ENCODE results near the gene COPE. TPM values are rescaled to one million over a fixed set of nuclear protein-coding genes. Genes with fewer than 3 reads are reported as not detected.
A peak's percentile ranks its signal among the peaks of the same experiment; 100 is the strongest.

Gene COPE
- total RNA-seq (2022) (310 and 456 TPM in 2 replicates), Bru-seq, nascent RNA (percentile 76 among the genes with signal in this experiment), BruChase-seq, experiment 1, labeled RNA remaining after a 6-hour chase (percentile 82 among the genes with signal in this experiment), BruChase-seq, experiment 2, labeled RNA remaining after a 2-hour chase (percentile 77 among the genes with signal in this experiment)
- long read RNA-seq, transcript COPE-202 (9 exons, 948 nt) = minor isoform, 15 of 1,000 reads
- long read RNA-seq, transcript COPE-201 (10 exons, 1,141 nt) = major isoform, 877 of 1,000 reads
- long read RNA-seq, transcript COPE-211 (11 exons, 1,144 nt) = minor isoform, 5 of 1,000 reads
- long read RNA-seq, partial matches to known transcripts = 4 of 1,000 reads
- long read RNA-seq, other reads (novel, unspliced or antisense) = 95 of 1,000 reads

DNA sequence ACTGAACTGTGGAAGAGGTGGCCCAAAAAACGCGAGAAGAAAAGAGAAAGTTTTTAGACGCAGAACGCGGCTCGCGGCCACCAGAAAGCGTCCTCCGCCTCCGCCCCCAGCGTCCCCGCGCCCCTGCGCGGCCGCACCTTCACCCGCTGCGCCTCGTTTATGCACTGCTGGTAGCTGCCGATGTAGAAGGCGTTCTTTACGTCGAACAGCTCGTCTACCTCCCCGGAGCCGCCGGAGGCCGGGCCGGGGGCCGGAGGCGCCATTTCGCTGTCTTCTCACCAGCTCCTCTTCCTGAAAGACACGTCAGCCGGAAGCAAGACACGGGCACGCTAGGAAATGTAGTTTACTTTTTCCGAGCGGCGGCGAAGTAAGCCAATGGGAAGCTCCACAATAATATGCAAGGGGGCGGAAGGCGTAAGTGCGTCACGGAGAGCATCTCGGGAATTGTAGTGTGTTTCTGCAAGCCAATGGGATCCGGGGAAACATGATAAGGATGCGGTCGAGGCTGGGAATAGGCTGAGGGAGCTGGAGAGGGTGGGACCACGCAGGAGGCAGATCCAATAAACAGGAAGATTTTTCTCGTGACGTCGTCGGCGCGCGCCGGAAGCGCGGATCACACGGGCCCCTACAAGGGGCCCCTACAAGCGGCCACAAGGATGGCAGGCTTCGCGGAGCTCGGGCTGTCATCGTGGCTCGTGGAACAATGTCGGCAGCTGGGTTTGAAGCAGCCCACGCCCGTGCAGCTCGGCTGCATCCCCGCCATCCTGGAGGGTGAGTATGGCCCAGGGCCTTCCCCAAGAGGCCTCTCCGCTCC lies at the start of gene COPE, which contains the start of gene DDX49:
Gene COPE, minus strand, starts transcription at position 302 of the 814 bp plus-strand sequence. Its CDS starts 39 bp downstream, at position 263.
Gene DDX49, plus strand, starts transcription at position 630 of the 814 bp plus-strand sequence. Its CDS starts 27 bp downstream, at position 657.
- Mint-ChIP-seq H3K27me3 (ENCODE audit: insufficient read depth, unreplicated experiment) (no peaks in the 10 kb centered on the region), H3K9me3 (ENCODE audit: unreplicated experiment) (no peaks in the 10 kb centered on the region), H3K27ac (ENCODE audit: low read depth, unreplicated experiment) (peak within 1 kb of the TSS; percentile 91), H3K4me1 (ENCODE audit: insufficient read depth, unreplicated experiment) (peaks cover 14% of the 10 kb centered on the region), H3K4me3 (ENCODE audit: unreplicated experiment) (peak within 1 kb of the TSS; percentile 89), H3K36me3 (ENCODE audit: insufficient read depth, unreplicated experiment) (peaks cover 62% of the 10 kb centered on the region)
- ChIA-PET CTCF (interaction anchor here (0.5 to 3.4 kb wide), 12 partner anchors 9 to 158 kb away, joined by 3 to 32 read pairs (median 3); no protein-coding TSS in a partner anchor), POLR2A (interaction anchor here (0.6 to 4.9 kb wide), 33 partner anchors 9 to 638 kb away, joined by 3 to 37 read pairs (median 5); partner anchors contain the start of genes ELL, HOMER3, JUND and KXD1)
- intact Hi-C loops (cut with micrococcal nuclease) = loop anchor here (1.0 kb wide), 1 partner anchor 67 kb away; no protein-coding TSS in a partner anchor
- DNase-seq (ENCODE audit: unreplicated experiment) = peak; percentile 100
- TF ChIP-seq, protein P1, sequence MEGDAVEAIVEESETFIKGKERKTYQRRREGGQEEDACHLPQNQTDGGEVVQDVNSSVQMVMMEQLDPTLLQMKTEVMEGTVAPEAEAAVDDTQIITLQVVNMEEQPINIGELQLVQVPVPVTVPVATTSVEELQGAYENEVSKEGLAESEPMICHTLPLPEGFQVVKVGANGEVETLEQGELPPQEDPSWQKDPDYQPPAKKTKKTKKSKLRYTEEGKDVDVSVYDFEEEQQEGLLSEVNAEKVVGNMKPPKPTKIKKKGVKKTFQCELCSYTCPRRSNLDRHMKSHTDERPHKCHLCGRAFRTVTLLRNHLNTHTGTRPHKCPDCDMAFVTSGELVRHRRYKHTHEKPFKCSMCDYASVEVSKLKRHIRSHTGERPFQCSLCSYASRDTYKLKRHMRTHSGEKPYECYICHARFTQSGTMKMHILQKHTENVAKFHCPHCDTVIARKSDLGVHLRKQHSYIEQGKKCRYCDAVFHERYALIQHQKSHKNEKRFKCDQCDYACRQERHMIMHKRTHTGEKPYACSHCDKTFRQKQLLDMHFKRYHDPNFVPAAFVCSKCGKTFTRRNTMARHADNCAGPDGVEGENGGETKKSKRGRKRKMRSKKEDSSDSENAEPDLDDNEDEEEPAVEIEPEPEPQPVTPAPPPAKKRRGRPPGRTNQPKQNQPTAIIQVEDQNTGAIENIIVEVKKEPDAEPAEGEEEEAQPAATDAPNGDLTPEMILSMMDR (IDR thresholded peaks at IDR 0.05; ENCODE audit: unreplicated experiment) = no peak
- no TSS peak for BruUV-seq (replicated peaks)

DNA sequence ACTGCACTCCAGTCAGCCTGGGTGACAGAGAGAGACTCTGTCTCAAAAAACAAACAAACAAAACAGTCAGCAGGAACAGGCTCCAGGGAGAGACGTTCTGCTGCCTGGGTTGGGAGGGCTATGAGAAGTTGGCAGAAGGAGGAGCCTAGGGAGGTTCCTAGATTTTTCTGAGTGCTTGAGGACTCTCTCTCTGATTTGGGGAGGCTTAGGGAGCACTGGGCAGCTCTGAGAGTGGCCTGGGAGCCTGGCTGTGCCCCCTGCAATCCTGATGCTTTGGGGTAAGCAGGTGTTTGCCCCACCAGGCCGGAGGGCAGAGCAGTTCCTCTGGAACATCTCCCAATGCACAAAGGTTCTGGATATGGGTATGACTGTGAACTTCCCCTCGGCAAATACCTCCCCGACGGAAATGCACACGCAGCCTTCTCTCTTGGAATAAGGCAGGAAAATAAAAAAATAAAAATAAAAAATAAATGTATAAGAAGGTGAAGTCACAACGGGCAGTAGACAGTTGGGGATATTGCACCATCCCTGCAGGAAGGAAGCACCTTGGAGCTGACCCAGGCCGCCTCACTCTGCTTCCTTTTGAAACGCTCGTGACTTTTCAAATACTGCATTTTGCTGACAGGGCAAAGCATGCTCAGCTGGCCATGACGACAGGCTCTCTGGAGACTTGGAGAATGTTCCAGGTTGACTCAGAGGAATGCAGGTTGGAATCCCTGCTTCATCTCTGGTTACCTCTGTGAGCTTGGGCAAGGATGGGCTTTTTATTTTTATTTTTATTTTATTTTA lies 48.4 kb upstream of the COPE start:
- Mint-ChIP-seq H3K36me3 (ENCODE audit: insufficient read depth, unreplicated experiment) (peaks cover 6% of the 10 kb centered on the region), H3K4me3 (ENCODE audit: unreplicated experiment) (no peak overlapping the region), H3K9me3 (ENCODE audit: unreplicated experiment) (no peaks in the 10 kb centered on the region), H3K27ac (ENCODE audit: low read depth, unreplicated experiment) (peak overlapping the region; percentile 27), H3K4me1 (ENCODE audit: insufficient read depth, unreplicated experiment) (no peaks in the 10 kb centered on the region), H3K27me3 (ENCODE audit: insufficient read depth, unreplicated experiment) (no peaks in the 10 kb centered on the region)
- intact Hi-C loops (cut with micrococcal nuclease) = loop anchor here (2.0 kb wide), 1 partner anchor 15 kb away; no protein-coding TSS in a partner anchor
- TF ChIP-seq, protein P1 (IDR thresholded peaks at IDR 0.05; ENCODE audit: unreplicated experiment) = no peak
- no TSS peak for BruUV-seq (replicated peaks)
- CTCF ChIA-PET = interaction anchor here (0.5 to 0.7 kb wide), 3 partner anchors 25 to 1346 kb away, joined by 3 to 4 read pairs (median 3); no protein-coding TSS in a partner anchor
- POLR2A ChIA-PET = interaction anchor here (0.6 to 1.9 kb wide), 10 partner anchors 15 to 471 kb away, joined by 3 to 13 read pairs (median 4); partner anchors contain the start of genes BORCS8, COPE, DDX49 and RFXANK
- peak; percentile 91 for DNase-seq (ENCODE audit: unreplicated experiment)

DNA sequence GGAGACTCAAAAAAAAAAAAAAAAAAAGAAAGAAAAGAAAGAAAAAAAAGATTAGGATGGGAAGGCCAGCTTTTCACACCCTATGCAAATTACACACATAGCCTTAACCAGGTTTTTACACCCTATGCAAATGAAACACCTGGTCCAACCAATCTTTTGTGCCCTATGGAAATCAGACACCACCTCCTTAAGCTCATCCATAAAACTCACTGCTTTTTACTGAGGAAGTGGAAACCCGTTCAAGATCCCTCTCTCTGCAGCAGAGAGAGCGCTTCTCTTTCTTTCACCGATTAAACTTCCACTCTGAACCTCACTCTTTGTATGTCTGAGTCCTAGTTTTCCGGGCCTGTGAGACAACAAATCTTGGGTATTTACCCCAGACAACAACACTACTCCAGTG lies 47.1 kb upstream of the COPE start:
- H3K27me3 Mint-ChIP-seq (ENCODE audit: insufficient read depth, unreplicated experiment) = no peaks in the 10 kb centered on the region
- TF ChIP-seq, protein P1 (IDR thresholded peaks at IDR 0.05; ENCODE audit: unreplicated experiment) = no peak
- CTCF ChIA-PET = interaction anchor here (0.6 to 1.1 kb wide), 4 partner anchors 20 to 651 kb away, joined by 3 to 6 read pairs (median 4); no protein-coding TSS in a partner anchor
- no TSS peak for BruUV-seq (replicated peaks)
- no peaks in the 10 kb centered on the region for H3K9me3 Mint-ChIP-seq (ENCODE audit: unreplicated experiment)
- DNase-seq (ENCODE audit: unreplicated experiment) = peak; percentile 31
- peak overlapping the region; percentile 27 for H3K27ac Mint-ChIP-seq (ENCODE audit: low read depth, unreplicated experiment)
- no peak overlapping the region for H3K4me3 Mint-ChIP-seq (ENCODE audit: unreplicated experiment)
- POLR2A ChIA-PET = no interaction called here
- intact Hi-C loops (cut with micrococcal nuclease) = loop anchor here (2.0 kb wide), 1 partner anchor 14 kb away; no protein-coding TSS in a partner anchor
- H3K36me3 Mint-ChIP-seq (ENCODE audit: insufficient read depth, unreplicated experiment) = peaks cover 6% of the 10 kb centered on the region
- H3K4me1 Mint-ChIP-seq (ENCODE audit: insufficient read depth, unreplicated experiment) = no peaks in the 10 kb centered on the region

All from MCF 10A (cell line).